Mammary epithelial cell (primary cell): ENCODE measurements around the gene RALGAPA2.

ENCODE experiments used
- CTCF ChIP-seq, 2 donors: IDR thresholded peaks in 1 of 2; conservative IDR thresholded peaks in 1 of 2; 2 replicates each; pipeline ENCODE4 v1.5.1; 2011 to 2012; ENCODE audit warnings: inconsistent platforms in 2 of 2, low read length in 2 of 2, mild to moderate bottlenecking in 2 of 2, control low read depth in 1 of 2, low read depth in 1 of 2; ENCODE audit not compliant: insufficient read depth in 1 of 2; ENCODE audit errors: extremely low read depth in 1 of 2
- EZH2 ChIP-seq: IDR thresholded peaks from 2 replicates; pipeline ENCODE4 v1.6.1; 2012; ENCODE audit warnings: low read length, inconsistent platforms, borderline replicate concordance

- no peak for TF ChIP-seq CTCF (conservative IDR thresholded peaks at IDR 0.05 in 1 of 2, IDR thresholded peaks at IDR 0.05 in 1 of 2; ENCODE audit: extremely low read depth in 1 of 2, insufficient read depth in 1 of 2, low read depth in 1 of 2, low read length in 2 of 2)
- no peak for TF ChIP-seq EZH2
Measured at GRCh38 chr20:20655883-20656282, 56.6 kb downstream of the RALGAPA2 start.
